ENCODE measurements around the gene KRT77.

KRT77 gene

DNA sequence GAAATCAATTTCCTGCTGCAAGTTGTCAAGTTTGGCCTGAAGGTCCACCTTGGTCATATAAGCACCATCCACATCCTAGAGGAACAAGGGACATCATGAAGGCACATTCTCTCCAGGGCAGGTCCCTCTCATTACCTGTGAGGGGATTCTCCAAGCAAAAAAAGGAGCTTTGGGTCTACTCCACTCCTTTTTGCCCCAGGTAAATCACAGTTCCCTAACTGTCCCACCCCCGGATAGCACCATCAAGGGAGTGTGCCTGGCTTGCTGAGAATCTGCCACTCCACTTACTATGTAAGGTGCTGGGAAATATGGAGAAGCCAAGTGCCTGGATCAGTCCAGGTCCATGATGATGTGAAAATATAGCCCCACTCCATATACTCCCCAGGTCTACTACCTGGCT, 25.7 kb downstream of the KRT77 start:
- in situ Hi-C loops (cut with MboI; ENCODE audit: low sequenced_read_pairs, unreplicated experiment): no loop called here
- DNase-seq (ENCODE audit: low spot score): no peak
- no peak for TF ChIP-seq CTCF (IDR thresholded peaks at IDR 0.05; ENCODE audit: borderline replicate concordance, control extremely low read depth, extremely low read depth, insufficient read depth, missing control alignments)

DNA sequence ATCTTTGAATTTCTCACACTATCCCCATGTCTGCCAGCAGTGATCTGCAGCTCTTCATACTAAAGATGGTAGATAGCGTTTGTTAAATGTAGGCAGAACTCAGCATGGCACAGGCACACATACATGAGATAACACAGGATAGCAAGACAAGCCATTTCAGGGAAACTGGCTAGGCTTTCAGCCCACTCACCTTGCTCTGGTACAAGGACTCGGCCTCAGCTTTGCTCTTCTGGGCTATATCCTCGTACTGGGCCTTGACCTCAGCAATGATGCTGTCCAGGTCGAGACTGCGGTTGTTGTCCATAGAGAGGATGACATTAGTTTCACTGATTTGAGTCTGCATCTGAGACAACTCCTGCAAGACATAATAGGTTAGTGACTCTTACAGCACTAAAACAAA, 26.2 kb downstream of the KRT77 start:
- DNase-seq (ENCODE audit: low spot score): no peak
- TF ChIP-seq CTCF (IDR thresholded peaks at IDR 0.05; ENCODE audit: borderline replicate concordance, control extremely low read depth, extremely low read depth, insufficient read depth, missing control alignments): no peak
- in situ Hi-C loops (cut with MboI; ENCODE audit: low sequenced_read_pairs, unreplicated experiment): no loop called here

DNA sequence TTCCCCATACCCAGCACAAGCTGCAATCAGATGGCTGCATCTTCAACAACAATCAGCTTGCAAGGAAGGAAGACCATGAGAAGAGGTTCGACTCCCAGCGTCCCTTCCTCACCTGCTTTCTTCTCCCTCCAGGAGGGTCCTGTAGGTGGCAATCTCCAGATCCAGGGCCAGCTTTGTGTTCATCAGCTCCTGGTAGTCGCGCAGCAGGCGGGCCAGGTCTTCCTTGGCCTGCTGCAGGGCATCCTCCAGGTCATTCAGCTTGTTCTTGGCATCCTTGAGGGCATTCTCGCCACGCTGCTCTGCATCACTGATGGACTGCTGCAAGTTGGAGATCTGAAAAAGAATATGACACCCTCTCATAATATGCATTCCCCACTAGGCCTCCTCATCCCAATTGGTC, 27.2 kb downstream of the KRT77 start:
- in situ Hi-C loops (cut with MboI; ENCODE audit: low sequenced_read_pairs, unreplicated experiment): no loop called here
- no peak for TF ChIP-seq CTCF (IDR thresholded peaks at IDR 0.05; ENCODE audit: borderline replicate concordance, control extremely low read depth, extremely low read depth, insufficient read depth, missing control alignments)
- DNase-seq (ENCODE audit: low spot score): no peak

- no peak for TF ChIP-seq CTCF (IDR thresholded peaks at IDR 0.05; ENCODE audit: borderline replicate concordance, control extremely low read depth, extremely low read depth, insufficient read depth, missing control alignments)
- in situ Hi-C loops (cut with MboI; ENCODE audit: low sequenced_read_pairs, unreplicated experiment): no loop called here
- no peak for DNase-seq (ENCODE audit: low spot score)
Observed at GRCh38 chr12:52675301-52675701, 28.0 kb downstream of the KRT77 start.

- in situ Hi-C loops (cut with MboI; ENCODE audit: low sequenced_read_pairs, unreplicated experiment): no loop called here
- DNase-seq (ENCODE audit: low spot score): no peak
- TF ChIP-seq CTCF (IDR thresholded peaks at IDR 0.05; ENCODE audit: borderline replicate concordance, control extremely low read depth, extremely low read depth, insufficient read depth, missing control alignments): no peak
Observed at GRCh38 chr12:52674433-52674775, 28.9 kb downstream of the KRT77 start.

GRCh38 chr12:52673713-52674432, 29.5 kb downstream of the KRT77 start:
- in situ Hi-C loops (cut with MboI; ENCODE audit: low sequenced_read_pairs, unreplicated experiment): no loop called here
- no peak for TF ChIP-seq CTCF (IDR thresholded peaks at IDR 0.05; ENCODE audit: borderline replicate concordance, control extremely low read depth, extremely low read depth, insufficient read depth, missing control alignments)
- no peak for DNase-seq (ENCODE audit: low spot score)

Data from GM13976 (cell line).